GM19193 (cell line): ENCODE results near the gene C20orf204.

ENCODE experiments used
- POLR2A ChIP-seq: IDR thresholded peaks from 4 replicates; pipeline ENCODE4 v1.6.1; 2011; ENCODE audit not compliant: insufficient read depth, insufficient read length; ENCODE audit errors: extremely low read depth

Gene C20orf204

GRCh38 chr20:64086801-64087200 lies 50.8 kb downstream of the C20orf204 start:
- no peak for TF ChIP-seq POLR2A
